Stimulated activated naive CD8-positive, alpha-beta T cell treated with anti-CD3 and anti-CD28 coated beads, Interleukin-15, Interleukin-2, amounts not matched to agents 100 U/mL and 50 U/mL, for 24 hours (primary cell): ENCODE measurements around the gene IRGM.

Experiments
- ATAC-seq: fragments of 150-1000 bp; cut with Tn5 transposase; one replicate; pipeline ENCODE4 v1.10.0; 2021
- DNase-seq: peaks from one replicate; pipeline ENCODE4 v3.0.0; 2021

The IRGM gene

DNA sequence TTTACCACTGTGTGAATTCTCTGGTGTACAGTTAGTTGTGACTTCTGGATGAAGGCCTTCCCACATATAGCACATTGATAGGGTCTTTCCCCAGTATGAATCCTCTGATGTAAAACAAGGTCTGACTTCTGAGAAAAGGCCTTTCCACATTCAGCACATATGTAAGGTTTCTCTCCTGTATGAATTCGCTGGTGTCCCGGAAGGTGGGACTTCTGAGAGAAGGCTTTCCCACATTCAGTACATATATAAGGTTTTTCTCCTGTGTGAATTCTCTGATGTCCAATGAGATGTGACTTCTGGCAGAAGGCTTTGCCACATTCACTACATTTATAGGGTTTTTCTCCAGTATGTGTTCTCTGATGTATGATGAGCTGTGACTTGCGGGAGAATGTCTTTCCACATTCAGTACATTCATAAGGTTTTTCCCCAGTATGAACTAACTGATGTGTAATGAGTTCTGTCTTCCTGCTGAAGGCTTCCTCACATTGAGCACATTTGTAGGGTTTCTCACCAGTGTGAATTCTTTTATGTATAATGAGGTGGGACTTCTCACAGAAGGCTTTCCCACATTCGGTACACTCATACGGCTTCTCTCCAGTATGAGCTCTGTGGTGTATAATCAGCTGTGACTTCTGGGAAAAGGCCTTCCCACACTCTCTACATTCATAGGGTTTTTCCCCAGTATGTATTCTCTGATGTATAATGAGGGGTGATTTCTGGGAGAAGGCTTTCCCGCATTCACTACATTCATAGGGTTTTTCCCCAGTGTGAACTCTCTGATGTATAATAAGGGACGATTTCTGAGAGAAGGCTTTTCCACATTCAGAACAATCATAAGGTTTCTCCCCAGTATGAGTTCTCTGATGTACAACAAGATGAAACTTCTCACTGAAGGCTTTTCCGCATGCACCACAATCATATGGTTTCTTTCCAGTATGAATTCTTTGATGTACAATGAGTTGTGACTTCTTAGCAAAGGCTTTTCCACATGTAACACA is 49.4 kb downstream of the IRGM start:
- ATAC-seq (no peak), DNase-seq (no peak)
